Right ventricle myocardium inferior (tissue), 1 donor: ENCODE measurements around the gene FNDC10. TPM values are rescaled to one million over a fixed set of nuclear protein-coding genes. Genes with fewer than 3 reads are reported as not detected.

Experiments used
- ATAC-seq: fragments of 200-7000 bp; cut with Tn5 transposase; one replicate; pipeline ENCODE4 v1.9.1; 2020; ENCODE audit warnings: mild to moderate bottlenecking, moderate library complexity
- DNase-seq: peaks from one replicate; pipeline ENCODE4 v3.0.0; 2021; ENCODE audit errors: missing footprints
- intact Hi-C: fragments of 100-400 bp; cut with DNase I; formaldehyde crosslinking; loops from one replicate; pipeline ENCODE4 v1.11.0; 2022
- total RNA-seq: library from RNA; stranded (reverse); fragmentation: NEBNext Ultra II Directional; extraction: Animal tissue kit (Norgen Biotek cat#: 25700); gene quantifications from one replicate; pipeline ENCODE4 v1.2.1, GENCODE V29; 2021
- donor health status: DM: no; HTN: yes; CAD: no; lungs with severe emphysema.

FNDC10 gene
- total RNA-seq, 1 donor from 2014 or later, result 3.0 TPM

DNA sequence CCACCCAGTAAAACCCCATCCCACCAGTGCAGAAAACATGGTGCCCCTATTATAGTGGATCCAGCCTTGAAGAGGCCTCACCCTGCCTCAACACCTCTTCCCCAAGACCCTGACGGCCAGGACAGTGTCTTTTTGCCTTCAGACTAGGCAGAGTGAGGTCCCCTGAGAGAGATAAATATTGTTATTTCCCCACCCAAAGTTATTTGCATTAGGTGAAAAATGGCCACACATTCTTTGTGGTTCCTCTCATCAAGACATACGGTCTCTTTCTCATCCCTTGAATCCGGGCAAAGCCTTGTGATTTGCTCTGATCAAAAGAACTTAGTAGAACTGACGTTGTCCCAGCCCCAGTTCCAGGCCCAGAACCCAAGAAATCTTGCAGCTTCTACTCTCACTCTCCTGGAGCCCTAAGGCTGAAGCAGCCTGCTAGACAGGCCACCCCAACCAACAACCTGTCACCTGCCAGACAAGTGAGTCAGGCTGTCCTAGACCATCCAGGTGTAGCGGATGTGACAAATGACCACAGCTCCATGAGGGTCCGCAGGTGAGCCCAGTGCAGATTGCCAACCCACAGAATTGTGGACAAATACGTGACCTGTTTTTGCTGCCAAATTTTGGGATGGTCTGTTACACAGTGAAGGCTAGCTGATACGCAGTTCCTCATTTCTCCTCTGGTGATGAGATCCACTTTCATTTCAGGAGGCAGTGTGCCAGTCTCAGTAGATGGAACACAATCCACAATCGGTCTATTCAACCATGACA is 17.2 kb downstream of the FNDC10 start:
- ATAC-seq, result no peak
- no peak for DNase-seq
- intact Hi-C loops, result no loop called here

DNA sequence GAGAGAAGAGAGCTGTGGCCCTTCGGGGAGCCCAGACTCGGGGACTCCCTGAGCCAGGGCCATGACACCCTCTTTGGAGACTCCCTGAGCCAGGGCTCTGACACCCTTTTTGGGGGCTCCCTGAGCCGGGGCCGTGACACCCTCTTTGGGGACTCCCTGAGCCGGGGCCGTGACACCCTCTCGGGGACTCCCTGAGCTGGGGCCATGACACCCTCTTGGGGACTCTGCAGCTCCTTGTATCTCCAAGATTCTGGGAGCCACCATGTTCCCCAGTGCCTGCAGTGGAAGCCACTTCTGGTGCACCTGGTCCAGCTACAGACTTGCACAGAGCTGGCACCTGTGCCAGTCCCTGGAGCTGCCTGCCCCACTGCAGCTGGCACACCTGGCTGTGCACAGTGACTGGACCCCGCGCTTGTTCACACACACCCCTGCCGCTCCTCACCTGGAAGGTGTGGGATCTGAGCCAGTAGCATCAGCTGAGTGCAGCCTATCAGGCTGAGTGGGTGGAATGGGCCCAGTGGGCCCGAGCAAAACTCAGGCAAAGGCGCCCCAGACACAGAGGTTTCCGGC is 21.5 kb downstream of the FNDC10 start:
- intact Hi-C loops, result loop anchor here (10.0 kb wide), 1 partner anchor 64 kb away; the partner anchor contains the start of gene ATAD3A
- no peak for DNase-seq
- no peak for ATAC-seq

- ATAC-seq, result no peak
- DNase-seq, result no peak
- intact Hi-C loops, result loop anchor here (10.0 kb wide), 1 partner anchor 63 kb away; the partner anchor contains the start of gene ATAD3A
These were observed 22.4 kb downstream of the FNDC10 start for GRCh38 chr1:1577367-1578011.

- intact Hi-C loops, result loop anchor here (1.0 to 10.0 kb wide), 2 partner anchors 40 to 60 kb away; partner anchors contain the start of genes ATAD3A and MIB2
- ATAC-seq (peak; percentile 95), DNase-seq (peak; percentile 98)
These were observed 25.0 kb downstream of the FNDC10 start, which contains the start of gene SSU72 for GRCh38 chr1:1574721-1575537. TSS of gene SSU72 (minus strand) at chr1:1574863. CDS start at chr1:1574557, 306 bp downstream.

DNA sequence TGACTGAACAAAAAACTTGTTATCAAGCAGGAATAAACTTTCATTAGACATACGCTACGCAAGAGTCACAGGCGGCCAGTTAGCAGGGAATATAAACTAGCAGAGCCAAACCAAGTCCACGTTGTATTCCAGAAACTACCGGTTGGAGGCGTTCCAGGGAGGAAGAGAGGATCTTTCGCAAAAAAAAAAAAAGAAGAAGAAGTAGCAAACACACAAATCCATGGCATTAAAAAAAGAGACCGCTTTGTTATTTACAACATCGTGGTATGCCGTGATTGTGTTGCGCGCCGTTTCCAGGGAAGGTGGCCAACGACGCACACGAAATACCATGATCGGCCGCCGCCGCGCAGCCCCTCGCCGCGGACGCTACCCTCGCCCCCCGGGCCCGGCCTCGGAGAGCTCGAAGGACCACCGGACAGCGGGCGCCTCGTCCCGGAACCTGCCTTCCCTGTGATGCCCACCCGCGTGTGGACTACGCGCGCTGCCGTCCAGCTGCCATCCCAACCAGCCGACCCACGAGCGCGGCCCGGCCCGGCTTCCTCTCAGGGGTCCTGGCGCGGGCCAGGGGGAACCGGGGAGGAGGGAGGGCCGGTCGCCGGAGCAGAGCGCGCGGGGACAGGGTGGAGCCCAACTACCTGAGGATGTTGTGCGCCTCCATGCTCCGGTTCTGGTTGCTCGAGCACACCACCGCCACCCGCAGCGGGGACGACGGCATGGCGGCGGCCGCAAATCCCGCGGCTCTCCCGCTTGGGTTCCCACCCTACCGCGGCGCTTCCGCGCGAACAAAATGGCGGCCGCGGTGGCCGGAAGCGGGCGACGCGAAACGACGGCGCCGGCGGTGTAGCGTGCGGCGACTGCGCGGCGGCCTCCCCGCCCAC is 25.9 kb downstream of the FNDC10 start:
- ATAC-seq (peak; percentile 78), DNase-seq (no peak)
- intact Hi-C loops, result loop anchor here (1.0 to 10.0 kb wide), 2 partner anchors 41 to 59 kb away; partner anchors contain the start of genes ATAD3A and MIB2

DNA sequence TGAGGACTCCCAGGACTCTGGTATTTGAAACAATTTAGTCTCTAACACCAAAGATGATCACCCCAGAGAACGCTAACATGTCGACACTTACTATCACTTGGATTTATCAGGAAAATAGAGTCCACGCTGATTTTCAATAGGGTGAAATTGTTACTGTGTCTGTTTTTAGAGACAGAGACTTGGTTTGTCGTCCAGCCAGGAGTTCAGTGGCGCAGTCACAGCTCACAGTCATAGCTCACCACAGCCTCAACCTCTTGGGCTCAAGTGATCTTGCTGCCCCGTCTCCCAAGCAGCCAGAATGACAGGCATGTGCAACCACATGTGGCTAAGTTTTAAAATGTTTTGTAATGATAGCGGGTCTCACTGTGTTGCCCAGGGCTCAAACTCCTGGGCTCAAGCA is 30.6 kb downstream of the FNDC10 start:
- ATAC-seq (no peak), DNase-seq (no peak)
- intact Hi-C loops, result no loop called here

DNA sequence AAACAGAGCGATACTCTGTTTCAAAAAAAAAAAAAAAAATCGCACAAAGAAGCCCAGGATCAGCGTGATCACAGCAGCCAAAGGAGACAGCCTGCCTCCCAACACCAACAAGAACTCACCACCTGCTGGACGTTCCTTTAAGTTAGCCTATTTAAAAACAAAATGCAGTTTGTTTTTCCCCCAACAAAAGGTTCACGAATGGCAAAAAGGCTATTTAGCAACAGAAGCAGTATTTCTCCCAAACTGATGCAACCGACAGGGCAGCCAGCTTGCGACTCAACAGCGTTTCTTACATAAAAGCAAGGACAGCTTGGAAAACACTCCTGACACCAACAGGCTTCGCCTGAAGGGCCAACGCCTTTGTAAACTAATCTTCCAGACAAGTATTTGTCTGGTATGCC is 32.0 kb downstream of the FNDC10 start:
- intact Hi-C loops, result no loop called here
- no peak for DNase-seq
- no peak for ATAC-seq

GRCh38 chr1:1567152-1567875 is 32.6 kb downstream of the FNDC10 start:
- ATAC-seq, result no peak
- intact Hi-C loops, result no loop called here
- DNase-seq, result no peak

- intact Hi-C loops, result no loop called here
- no peak for DNase-seq
- no peak for ATAC-seq
These were observed 34.6 kb downstream of the FNDC10 start for GRCh38 chr1:1565340-1565739.

- intact Hi-C loops, result no loop called here
- ATAC-seq (no peak), DNase-seq (no peak)
These were observed 35.7 kb downstream of the FNDC10 start for GRCh38 chr1:1564268-1564667.

DNA sequence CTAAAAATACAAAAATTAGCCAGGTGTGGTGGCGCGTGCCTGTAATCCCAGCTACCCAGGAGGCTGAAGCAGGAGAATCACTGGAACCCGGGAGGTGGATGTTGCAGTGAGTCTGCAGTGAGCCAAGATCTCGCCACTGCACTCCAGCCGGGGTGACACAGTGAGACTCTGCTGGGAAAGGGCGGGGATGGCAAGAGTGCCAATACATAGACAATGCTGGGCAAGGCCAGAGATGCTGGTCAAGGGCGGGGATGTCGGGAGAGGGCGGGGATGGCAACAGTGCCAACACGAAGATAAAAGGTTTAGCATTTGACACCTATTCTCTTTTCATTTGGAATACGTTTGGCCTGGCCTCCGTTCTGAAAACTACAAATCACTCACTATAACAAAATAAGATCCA is 36.2 kb downstream of the FNDC10 start:
- no peak for DNase-seq
- intact Hi-C loops, result no loop called here
- ATAC-seq, result no peak

DNA sequence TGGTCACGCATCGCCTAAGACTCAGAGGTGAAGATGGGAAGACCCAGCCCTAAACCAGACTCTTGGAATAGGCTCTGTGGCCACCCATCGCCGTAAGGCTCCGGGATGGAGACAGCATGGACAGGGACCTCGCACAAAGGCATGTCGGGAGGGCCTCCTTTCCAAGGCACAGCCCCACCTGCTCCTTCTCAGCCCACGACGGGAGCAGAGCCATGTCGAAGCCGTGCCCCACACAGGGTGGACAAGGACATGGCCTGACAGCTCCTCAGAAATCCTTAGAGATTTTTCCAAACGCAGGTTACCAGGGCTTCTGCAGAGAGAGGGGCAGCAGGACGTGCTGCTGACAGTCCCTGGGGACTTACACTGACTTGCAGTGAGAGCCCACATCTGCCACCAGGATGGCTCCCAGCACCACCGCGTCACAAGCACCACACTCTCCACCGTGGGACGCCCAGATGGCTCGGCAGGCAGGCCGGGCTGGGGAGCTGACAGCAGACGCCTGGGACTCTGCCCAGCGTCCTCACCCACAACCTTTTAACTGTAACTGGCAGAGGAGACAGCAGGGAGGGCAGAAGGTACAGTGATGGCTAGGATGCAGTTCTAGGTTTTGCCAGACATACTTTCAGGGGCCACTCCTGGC is 37.3 kb downstream of the FNDC10 start:
- intact Hi-C loops, result no loop called here
- DNase-seq (no peak), ATAC-seq (peak; percentile 65)

- no peak for ATAC-seq
- no peak for DNase-seq
- intact Hi-C loops, result no loop called here
These were observed 38.0 kb downstream of the FNDC10 start for GRCh38 chr1:1561801-1562470.

GRCh38 chr1:1560178-1560577 is 39.8 kb downstream of the FNDC10 start:
- intact Hi-C loops, result no loop called here
- no peak for ATAC-seq

DNA sequence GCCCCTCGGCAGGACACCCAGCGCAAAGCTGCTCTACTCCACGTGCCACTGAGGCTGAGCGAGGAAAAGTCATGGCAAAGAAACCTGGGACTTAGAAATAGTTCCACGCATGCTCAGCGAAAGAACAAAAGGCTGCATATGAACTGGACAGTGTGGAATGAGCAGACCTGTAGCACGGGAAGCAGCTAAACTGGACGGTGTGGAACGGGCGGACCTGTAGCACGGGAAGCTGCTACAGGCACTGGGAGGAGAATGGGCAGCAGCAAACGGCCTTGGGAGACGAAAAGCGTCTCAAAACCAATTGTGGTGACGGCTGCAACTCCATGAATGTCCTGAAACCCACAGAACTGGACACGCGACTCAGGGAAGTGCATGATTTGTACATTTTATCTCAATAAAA is 40.9 kb downstream of the FNDC10 start:
- no peak for ATAC-seq
- peak; percentile 32 for DNase-seq
- intact Hi-C loops, result no loop called here

More at GRCh38 chr1:1560178-1560577, 39.8 kb downstream of the FNDC10 start:
- no peak for DNase-seq

GRCh38 chr1:1558591-1558990 is 41.3 kb downstream of the FNDC10 start:
- intact Hi-C loops, result no loop called here
- ATAC-seq (no peak), DNase-seq (peak; percentile 9)
